DND-41 (cell line): ENCODE results near the gene BRAT1.

Source experiments
- EZH2 ChIP-seq: IDR thresholded peaks from 3 replicates; pipeline ENCODE4 v1.6.1; 2012; ENCODE audit warnings: borderline replicate concordance, low read depth, mild to moderate bottlenecking, moderate library complexity, low read length, inconsistent platforms; ENCODE audit not compliant: severe bottlenecking
- TF ChIP-seq, protein P1 (sequence below): IDR thresholded peaks from 2 replicates; pipeline ENCODE4 v1.5.1; 2012; ENCODE audit warnings: borderline replicate concordance, low read length, moderate library complexity, mild to moderate bottlenecking; ENCODE audit not compliant: poor library complexity, severe bottlenecking; ENCODE audit errors: extremely low read depth

DNA sequence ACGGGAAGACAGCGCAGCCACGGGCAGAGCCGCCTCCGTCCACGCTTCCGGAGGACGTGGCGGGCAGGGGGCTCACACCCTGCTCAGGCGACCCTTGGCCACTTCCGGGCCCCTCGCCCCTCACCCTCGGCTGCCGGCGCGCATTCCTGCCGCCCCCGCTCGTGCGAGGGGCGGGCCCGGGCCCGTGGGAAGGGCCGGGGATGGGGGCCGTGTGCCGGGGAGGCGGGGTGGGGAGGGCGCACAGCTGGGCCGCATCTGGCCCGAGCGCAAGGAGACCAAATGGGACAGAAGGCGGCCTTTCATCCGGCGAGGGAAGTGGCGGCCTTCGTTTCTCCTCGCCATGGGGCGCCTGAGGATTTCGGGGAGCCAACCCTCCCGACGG is 36.6 kb downstream of the BRAT1 start:
- TF ChIP-seq, protein P1, sequence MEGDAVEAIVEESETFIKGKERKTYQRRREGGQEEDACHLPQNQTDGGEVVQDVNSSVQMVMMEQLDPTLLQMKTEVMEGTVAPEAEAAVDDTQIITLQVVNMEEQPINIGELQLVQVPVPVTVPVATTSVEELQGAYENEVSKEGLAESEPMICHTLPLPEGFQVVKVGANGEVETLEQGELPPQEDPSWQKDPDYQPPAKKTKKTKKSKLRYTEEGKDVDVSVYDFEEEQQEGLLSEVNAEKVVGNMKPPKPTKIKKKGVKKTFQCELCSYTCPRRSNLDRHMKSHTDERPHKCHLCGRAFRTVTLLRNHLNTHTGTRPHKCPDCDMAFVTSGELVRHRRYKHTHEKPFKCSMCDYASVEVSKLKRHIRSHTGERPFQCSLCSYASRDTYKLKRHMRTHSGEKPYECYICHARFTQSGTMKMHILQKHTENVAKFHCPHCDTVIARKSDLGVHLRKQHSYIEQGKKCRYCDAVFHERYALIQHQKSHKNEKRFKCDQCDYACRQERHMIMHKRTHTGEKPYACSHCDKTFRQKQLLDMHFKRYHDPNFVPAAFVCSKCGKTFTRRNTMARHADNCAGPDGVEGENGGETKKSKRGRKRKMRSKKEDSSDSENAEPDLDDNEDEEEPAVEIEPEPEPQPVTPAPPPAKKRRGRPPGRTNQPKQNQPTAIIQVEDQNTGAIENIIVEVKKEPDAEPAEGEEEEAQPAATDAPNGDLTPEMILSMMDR = no peak
- TF ChIP-seq EZH2 = no peak
